Suppressor macrophage (primary cell): ENCODE measurements around the gene HIVEP2.

Experiments
- DNase-seq, 4 experiments: peaks; one replicate each; pipeline ENCODE4 v3.0.0-alpha.2; 2020 to 2022

The HIVEP2 gene

GRCh38 chr6:142811923-142812322 is 133.1 kb downstream of the HIVEP2 start:
- no peak for DNase-seq

GRCh38 chr6:142810952-142811514 is 133.9 kb downstream of the HIVEP2 start:
- no peak for DNase-seq

GRCh38 chr6:142809947-142810346 is 135.0 kb downstream of the HIVEP2 start:
- DNase-seq, result no peak

- DNase-seq, result no peak
Measured at GRCh38 chr6:142808405-142809061, 136.4 kb downstream of the HIVEP2 start.

GRCh38 chr6:142805042-142805441 is 139.9 kb downstream of the HIVEP2 start:
- no peak for DNase-seq

- DNase-seq, result no peak
Measured at GRCh38 chr6:142804490-142804889, 140.5 kb downstream of the HIVEP2 start.

GRCh38 chr6:142803495-142804058 is 141.4 kb downstream of the HIVEP2 start:
- DNase-seq, result no peak

GRCh38 chr6:142803032-142803431 is 141.9 kb downstream of the HIVEP2 start:
- peak in 1 of 4 experiments; percentile 31 for DNase-seq

GRCh38 chr6:142802124-142802523 is 142.9 kb downstream of the HIVEP2 start:
- peak; percentile 33 to 68 (median 56) for DNase-seq

GRCh38 chr6:142800240-142800639 is 144.7 kb downstream of the HIVEP2 start:
- no peak for DNase-seq

GRCh38 chr6:142799639-142800038 is 145.3 kb downstream of the HIVEP2 start:
- DNase-seq, result no peak

GRCh38 chr6:142797159-142797558 is 147.8 kb downstream of the HIVEP2 start:
- no peak for DNase-seq

- DNase-seq, result peak; percentile 70 to 93 (median 81)
Measured at GRCh38 chr6:142796571-142796970, 148.4 kb downstream of the HIVEP2 start.

GRCh38 chr6:142796024-142796423 is 149.0 kb downstream of the HIVEP2 start:
- no peak for DNase-seq

- DNase-seq, result no peak
Measured at GRCh38 chr6:142794424-142794823, 150.6 kb downstream of the HIVEP2 start.

GRCh38 chr6:142790257-142790656 is 154.7 kb downstream of the HIVEP2 start:
- no peak for DNase-seq

- no peak for DNase-seq
Measured at GRCh38 chr6:142787422-142787821, 157.6 kb downstream of the HIVEP2 start.

- no peak for DNase-seq
Measured at GRCh38 chr6:142786476-142786875, 158.5 kb downstream of the HIVEP2 start.

- DNase-seq, result peak; percentile 80 to 95 (median 85)
Measured at GRCh38 chr6:142784344-142784743, 160.6 kb downstream of the HIVEP2 start.

GRCh38 chr6:142783499-142783898 is 161.5 kb downstream of the HIVEP2 start:
- no peak for DNase-seq

GRCh38 chr6:142781129-142781528 is 163.8 kb downstream of the HIVEP2 start:
- DNase-seq, result no peak

- no peak for DNase-seq
Measured at GRCh38 chr6:142773859-142774648, 170.9 kb downstream of the HIVEP2 start.

GRCh38 chr6:142773324-142773723 is 171.7 kb downstream of the HIVEP2 start:
- DNase-seq, result no peak
